HG03520 (cell line): ENCODE measurements around the gene ANKRD6.
A peak's percentile ranks its signal among the peaks of the same experiment; 100 is the strongest.

ENCODE experiments used
- ATAC-seq: cut with Tn5 transposase; IDR thresholded peaks from one replicate; pipeline ENCODE4 v1.9.1; 2021; ENCODE audit warnings: mild to moderate bottlenecking, moderate library complexity; ENCODE audit not compliant: unreplicated experiment

Gene ANKRD6

DNA sequence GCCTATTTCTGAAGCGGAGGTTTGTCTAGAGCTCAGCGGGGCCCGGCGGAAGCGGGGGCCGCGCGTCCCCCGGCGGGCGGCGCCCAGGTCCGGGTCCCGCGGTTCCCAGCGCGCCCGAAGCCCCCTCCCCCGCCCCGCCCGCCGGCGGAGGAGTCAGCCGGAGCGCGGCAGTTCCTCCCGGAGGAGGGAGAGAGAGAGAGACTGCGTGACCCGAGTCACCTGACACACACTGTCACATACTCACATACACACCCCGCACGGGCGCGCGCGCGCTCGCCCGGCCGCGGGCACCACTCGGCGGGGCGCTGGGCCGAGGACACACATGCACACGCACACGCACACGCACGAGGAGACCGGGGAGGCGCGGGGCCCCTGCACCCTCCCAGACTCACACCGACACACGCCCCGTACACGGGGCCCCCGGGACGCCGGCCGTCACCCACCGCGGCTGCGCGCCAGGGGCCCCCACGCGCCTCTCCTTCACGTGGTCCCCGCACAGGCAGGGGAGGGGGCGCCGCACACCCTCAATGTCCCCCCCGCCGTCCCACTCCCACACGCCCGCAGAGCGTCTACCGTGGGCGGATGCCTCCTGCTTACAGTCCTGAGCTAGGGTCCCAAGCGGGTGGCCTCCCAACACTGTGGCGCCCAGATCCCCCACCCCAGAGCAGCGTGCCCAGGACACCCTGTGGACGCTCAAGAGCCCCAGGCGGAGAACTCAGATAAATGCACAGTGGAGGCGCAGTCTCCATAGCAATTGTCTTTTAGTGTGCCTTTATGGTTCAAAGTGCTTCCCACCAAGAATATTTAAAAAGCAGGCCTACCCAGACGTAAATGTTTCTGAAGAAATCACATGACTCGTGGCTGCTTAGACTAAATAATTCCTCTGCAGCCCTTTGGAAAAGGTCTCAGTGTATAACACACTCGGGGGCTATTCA lies 20.6 kb upstream of the ANKRD6 start, which contains the start of gene RRAGD:
Gene RRAGD (minus strand): TSS at position 203 of the 935 bp plus-strand sequence. CDS start 280 bp downstream, outside the sequence.
- ATAC-seq, result peak; percentile 79

DNA sequence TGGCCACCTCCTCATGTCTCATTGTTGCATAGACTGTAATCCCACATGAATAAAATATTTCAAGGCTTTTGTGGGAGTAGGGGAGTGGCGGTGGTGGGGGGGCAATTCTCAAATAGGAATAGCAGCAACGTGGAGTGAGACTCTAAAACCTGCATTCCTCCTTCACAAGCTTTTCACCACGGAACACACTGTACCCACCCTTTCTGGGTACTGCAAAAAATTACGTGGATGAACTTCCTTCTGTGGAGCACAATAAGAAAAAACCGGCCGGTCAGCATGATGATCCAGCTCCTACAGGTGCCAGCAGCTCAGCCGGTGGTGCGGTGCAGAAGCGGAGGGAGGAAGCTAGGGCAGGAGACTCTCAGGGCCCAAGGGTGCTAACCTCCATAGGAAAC lies 19.9 kb upstream of the ANKRD6 start:
- no peak for ATAC-seq

DNA sequence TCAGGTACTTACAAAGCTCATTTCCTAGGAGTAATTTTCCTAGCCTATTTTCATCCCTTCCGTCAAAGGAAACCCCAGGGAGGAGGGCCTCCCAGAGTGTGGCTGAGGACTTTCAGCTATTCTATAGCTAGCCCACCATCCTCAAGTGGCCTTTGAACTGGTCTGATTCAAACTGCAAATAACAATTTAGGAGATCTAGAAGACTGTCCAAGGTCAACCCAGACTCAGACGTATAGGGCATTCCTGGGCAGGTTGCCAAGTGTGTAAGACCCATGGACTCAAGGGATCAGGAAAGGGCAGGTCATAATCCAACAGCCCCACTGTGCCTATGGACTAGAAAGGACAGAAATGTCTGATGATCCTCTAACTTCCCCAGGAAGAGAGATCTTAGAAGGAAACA lies 18.7 kb upstream of the ANKRD6 start:
- ATAC-seq, result no peak

DNA sequence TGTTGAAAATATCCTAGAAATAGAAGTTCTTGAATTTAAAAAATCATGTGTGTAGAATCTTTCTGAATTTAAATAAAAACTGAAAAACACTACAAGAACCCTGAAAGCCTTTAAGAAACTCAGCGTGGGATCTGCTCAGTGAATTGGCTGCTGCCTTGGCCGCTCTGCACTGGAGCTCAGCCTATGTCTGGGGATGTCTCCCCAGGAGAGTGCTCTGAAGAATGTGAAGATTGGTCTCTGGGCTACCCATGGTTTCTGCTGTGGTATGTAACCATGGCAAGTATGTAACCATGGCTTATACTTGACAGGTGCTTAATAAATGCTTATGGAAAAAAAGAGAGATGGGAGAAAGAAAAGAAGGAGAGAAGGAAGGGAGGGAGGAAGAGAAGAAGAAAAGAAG lies 17.8 kb upstream of the ANKRD6 start:
- no peak for ATAC-seq

DNA sequence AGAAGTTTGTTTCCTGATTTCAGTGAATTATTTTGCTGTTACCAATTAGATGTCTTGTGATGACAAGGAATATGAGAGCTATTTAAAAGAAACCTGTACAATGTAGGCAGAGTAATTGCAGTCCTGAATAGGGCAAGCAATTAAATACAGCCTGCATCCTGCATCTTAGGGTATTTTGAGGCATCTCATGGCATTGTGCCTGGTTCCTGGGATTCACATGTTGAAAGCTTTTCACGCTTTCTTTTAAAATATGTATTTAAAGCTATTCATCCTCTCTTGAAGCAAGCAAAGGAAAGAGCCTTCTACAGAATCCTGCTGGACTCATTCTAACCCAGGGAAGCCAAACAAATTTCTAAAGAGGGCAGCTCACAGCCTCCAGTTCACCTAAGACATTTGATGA lies 16.2 kb upstream of the ANKRD6 start:
- ATAC-seq, result no peak

DNA sequence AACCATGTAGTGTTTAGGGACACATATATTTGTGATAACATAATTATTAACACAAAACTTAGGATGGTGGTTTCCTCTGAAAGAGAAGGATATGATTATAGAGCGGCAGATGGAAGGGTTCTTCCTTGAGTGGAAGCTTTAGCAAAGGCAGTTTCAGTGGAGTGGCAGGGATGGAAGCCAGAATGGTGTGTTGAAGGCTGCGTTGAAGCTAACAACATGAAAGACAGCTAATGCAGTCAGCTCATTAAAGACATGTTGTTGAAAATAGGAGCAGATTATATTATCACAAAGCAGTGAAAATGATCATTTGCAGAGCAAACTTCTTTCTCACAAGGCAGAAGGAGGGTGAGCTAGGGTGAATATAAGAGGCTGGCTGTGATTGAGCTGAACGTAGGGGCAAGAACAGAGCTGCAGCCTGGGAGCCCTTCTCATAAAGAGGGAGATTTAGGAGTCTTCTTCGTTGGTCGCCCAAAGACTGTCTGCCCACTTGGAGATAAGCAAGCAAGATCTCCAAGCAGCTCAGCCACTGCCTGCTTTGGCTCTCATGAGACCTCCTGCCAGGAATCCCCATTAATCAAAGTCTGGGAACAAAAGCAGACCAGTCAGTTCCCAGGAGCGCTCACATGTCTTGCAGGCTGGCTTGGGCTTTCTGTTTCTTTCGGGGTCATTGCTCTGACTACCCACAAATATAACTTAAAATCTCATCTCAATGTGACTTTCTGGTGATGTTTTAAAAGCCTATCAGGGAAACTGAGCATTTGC lies 2.6 kb upstream of the ANKRD6 start:
- ATAC-seq, result no peak

DNA sequence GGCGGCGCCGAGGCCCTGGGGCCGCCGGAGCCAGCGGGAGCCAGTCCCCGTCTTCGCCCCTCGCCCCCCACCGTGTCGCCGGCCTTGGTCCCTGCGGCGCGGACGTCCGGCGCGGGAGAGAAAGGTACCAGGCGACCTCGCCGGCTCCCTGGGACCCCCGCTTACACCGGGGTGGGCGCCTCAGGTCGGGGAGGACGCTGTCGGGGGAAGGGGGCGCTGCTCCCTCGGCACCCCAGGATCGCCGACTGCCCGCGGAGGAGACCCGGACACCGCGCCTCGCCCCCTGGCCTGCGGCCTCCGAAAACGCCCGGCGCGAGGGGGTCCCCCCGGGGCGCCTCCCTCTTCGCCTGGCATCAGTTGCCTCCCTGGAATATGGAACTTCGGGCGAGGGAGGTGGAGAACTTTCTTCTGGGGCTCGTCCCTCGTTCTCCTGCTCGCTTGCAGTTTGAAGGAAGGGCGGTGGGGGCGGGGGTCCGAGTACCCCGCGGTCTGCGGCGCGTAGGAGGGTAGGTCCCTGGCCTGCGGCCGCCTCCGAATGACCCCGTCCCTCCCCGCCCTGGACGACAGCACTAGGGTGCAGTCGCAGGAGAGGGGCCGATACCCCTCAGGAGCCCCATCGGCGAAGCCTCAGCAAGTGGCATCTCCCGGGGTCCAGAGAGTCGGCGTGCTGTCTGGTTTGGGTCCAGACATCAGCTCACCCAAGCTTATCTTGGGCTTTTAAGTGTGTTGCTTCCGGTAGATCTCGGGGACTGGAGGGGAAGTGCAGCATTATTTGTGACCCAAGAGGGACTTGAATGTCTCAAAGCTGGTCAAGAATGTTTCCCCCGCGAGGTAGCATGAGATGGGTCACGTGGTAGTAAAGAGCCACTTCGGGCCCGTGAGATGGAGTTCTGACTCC lies 549 bp downstream of the ANKRD6 start:
- no peak for ATAC-seq

DNA sequence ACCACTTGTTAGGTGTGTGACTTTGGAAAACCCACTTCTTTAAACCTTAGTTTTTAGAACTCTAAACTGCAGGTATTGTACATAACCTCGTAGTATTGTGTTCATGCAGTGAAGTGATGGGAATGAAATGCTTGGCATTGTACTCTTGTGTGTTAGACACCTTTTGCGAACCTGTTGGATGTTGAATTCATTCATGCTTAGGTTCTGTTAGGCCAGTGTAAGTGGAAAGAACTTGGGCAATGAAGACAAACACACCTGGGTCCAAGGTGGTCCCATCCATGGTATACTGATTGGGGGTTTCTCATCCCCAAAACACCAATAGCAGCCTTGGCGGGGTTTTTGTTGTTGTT lies 1.2 kb downstream of the ANKRD6 start:
- no peak for ATAC-seq

DNA sequence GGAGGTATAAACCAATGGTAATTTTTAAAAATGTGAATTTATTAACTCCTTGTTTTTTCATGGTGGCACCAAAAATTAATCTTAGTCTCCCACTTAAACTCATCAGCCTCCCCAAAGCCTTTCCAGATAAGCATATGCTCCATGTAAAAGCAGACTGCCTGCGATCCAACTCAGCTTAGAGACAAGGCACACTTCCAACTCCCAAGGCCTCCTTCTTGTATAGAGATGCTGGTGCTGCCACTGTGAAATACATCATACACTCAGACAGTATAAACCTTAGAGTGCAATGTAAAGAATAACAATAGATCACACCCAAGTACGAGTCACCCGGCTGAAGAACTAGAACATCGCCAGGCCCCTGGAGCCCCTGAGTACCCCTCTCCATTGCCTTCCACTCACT lies 2.0 kb downstream of the ANKRD6 start:
- ATAC-seq, result no peak

DNA sequence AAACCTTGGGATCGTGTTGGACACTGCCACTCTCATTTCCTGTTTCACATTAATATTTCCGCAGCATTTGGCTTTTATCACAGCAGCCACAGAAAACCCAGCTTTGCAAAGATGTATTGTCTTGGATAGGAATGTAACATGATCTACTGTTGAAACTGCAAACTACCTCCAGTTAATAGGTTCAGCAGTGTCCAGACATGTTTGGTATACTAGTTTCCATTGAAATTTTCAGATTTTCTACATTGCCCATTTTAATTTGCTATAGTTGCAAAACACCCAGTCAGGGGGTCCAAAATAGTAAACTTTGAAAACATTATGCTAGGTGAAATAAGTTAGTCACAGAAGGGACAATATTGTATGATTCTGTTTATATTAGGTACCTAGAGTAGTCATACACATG lies 3.3 kb downstream of the ANKRD6 start:
- no peak for ATAC-seq

DNA sequence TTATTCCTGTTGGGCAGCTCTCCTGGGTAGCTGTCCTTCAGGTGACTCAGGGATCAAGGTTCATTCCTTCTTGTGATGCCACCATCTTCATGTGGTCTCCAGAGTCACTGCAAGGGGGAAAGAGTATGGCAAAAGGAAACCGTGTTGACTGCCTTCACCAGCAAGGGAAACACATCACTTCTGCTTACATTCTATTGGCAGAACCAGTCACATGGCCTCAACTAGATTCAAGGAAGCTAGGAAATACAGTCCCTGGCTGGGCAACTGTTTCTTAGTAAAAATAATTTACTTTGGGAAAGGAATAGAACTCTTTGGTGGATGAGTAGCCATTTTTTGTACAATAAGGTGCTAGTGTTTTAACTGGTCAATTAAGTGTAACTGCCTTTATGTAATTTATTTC lies 5.3 kb downstream of the ANKRD6 start:
- no peak for ATAC-seq

DNA sequence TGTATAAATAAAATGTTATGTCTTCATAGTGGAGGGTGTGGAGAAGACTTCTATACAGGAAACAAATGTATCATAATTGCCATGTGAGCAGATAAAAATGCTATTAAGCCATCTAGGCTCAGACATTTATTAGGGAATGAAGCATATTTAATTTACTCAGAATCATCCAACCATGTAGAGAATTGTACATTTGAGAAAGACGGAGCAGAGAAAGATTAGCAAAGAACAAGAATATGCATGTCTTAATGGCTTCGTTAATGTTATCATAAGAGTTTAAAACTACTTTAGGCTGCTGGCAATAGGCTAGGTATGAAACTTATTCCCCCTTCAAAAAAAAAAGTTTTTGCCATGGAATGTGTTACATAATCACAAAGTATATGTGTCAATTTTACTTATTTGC lies 6.1 kb downstream of the ANKRD6 start:
- ATAC-seq, result no peak

DNA sequence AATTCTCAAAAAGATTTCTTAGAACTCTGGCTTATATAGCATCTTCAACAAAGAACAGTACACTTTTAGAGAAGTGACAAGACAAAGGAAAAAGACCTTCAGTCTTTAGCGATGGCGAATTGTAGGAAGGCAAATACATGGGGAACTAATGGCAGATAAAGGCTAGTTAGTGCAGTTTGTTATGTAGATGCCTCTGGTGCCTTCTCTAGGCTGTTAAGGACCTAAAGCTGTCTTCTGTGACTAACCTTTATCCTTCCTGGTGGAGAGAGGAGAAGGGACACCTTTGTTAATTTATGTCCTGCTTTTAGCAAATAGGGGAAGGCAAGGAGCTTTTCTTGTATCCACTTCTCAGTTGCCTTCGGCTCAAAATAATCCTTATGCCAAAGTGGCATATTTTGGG lies 7.2 kb downstream of the ANKRD6 start:
- ATAC-seq, result no peak

DNA sequence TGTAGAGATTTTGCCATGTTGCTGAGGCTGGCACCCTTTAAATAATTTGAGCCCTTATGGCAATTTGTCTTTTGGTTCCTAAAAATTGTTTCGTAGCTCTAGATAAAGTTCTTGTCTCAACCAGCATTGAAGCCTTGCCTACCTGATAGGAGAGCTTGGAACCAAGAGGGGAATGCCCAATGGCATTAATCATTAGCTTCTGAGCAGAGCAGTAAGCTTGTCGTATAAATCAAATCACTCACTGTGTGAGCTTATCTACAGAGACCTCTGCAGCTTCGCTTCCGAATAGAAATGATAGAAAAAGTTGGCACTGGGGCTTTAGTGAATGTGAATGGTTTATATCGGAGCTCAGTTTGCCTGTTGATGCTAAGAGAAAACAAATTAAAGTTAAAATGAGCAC lies 10.7 kb downstream of the ANKRD6 start:
- no peak for ATAC-seq

DNA sequence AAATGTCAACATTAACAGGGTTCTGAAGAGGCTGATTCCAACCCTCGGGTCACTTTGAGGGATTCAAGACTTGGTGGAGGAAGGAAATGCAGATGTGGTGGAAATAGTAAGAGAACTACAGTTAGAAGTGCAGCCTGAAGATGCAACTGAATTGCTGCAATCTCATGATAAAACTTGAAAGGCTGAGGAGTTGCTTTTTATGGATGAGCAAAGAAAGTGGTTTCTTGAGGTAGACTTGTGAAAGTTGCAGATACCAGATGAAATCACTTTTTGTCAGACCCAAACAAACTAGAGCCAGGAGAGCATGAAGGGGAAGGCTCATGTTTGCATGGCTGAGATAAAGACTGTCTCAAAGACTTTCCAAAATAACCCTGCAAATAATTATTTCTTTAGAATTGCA lies 16.2 kb downstream of the ANKRD6 start:
- no peak for ATAC-seq

DNA sequence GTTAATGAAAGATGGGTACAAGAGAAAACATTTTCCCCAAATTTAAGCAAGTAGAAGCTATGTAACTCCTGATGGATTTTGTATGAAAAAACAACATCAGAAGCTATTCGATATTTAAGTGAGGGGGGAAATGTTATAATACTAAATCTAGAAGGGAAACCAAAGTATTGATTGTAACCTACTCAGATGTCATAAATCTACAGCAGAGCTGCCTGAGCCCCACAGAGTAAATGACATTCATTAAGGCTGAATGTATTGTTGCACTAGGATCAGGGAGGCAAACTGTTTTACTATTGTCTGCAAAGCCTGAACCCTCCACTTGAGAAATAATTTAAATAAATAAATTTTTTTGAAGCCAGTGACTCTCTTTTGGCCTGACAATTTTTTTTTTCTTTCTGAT lies 19.3 kb downstream of the ANKRD6 start:
- ATAC-seq, result no peak

DNA sequence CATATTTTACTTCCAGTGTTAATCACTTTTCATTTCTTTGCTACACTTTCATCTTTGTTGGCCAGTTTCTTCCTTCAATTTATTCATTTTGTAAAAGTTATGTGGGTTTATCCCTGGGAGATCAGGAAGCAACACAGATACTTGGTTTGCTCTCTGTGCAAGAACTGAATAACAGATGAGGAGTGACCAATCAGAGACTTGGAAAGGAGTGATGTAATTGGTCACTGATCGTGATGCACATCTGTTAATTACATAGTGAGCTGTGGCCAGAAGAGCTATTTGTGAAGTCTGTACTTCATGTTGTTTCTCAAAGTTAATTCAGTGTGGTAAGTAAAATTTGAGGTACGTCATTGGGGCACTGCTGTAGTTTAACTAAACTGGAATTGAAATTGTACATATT lies 21.3 kb downstream of the ANKRD6 start:
- ATAC-seq, result no peak

DNA sequence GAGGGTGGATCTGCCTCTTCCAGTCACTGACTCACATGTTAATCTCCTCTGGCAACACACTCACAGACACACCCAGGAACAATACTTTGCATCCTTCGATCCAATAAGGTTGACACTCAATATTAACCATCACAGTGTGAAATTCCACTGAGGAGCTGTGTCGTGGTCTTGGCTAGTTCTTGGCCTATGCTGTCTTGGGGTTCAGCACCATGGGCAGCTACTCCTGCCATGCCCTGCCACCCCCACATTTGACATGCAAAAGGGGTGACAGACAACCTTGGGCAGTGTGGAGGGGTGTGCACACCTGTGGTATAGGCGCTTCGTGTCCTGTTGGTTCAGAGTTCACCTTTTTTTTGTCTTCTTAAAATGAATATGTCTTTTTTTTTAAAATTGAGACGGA lies 25.8 kb downstream of the ANKRD6 start:
- no peak for ATAC-seq

DNA sequence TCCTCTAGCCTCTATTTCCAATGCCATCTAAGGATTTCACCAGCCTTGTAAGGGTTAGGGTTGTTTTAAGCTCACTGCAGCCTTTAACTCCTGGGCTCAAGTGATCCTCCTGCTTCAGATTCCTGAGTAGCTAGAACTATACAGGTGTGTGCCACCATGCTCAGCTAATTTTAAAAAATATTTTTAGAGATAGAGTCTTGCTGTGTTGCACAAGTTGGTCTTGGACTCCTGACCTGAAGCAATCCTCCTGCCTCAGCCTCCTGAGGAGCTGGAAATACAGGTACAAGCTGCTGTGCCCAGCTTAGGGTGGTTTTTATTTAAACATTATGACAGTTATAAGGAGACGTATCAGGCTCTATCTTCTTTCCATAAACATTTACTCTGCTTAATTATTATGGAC lies 26.5 kb downstream of the ANKRD6 start:
- no peak for ATAC-seq

DNA sequence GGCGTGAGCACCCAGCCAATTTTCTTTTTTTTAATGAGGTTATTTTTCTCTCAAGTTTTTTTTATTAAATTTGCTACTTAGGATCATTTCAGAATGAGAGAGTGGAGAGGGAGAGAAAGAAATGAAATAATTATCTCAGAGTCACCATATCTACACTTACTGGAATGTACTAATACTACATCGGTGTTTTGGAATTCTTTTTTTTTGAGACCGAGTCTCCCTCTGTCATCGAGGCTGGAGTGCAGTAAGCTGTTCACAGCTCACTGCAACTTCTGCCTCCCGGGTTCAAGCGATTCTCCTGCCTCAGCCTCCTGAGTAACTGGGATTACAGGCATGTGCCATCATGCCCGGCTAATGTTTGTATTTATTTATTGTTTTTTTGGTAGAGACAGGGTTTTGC lies 27.8 kb downstream of the ANKRD6 start:
- no peak for ATAC-seq

DNA sequence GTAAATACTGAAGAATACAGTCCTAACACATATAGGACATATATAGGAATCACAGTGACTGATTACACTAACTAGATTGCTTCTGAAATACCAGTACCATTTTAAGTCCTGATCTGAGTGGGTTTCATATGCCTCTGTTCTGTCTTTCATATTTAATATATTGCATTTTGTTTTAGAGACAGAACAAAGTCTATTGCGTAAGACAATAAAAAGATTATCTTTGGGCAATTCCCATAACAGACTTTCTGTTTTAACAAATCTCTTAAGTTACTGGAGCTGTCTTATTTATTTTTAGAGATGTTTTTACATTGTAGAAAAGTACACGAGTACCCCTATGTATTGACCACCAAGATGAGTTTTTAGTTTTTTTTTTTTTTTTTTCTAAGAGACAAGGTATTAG lies 29.6 kb downstream of the ANKRD6 start:
- no peak for ATAC-seq
